ENCODE measurements around the gene EDN3. TPM values are rescaled to one million over a fixed set of nuclear protein-coding genes. Genes with fewer than 3 reads are reported as not detected.

Gene EDN3
- total and polyA plus RNA-seq, 2 of the 8 experiments (the other 6 are each of a cell fraction or from before 2014, with no cell fraction given) = 0.17 to 0.38 TPM

DNA sequence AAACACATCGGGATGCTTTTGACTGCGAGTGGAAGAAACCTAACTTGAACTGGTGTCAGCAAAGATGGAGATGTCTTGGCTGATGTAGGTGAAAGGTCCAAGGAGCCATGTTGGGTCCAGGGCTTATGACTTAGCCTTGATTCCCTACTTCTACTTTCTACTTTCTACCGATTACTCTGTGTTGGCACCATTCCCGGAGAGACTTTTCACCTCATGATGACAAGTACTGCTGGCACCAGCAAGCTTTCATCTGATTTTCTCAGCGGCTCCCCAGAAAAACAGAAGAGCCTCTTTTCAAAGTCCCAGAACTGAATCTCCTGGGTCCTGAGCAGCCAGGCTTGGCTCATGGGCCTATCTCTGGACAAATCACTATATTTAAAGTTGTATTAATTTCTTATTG is 4.9 kb upstream of the EDN3 start:
- H3K9me3 ChIP-seq (ENCODE audit: insufficient read depth in 2 of 2, low read depth in 1 of 2, low read length in 1 of 2) = no peaks in the 10 kb centered on the region
- H3K4me1 ChIP-seq (replicated peaks in 1 of 4; ENCODE audit: control insufficient read depth in 3 of 4, insufficient read depth in 4 of 4, low read length in 3 of 4) = no peaks in the 10 kb centered on the region; a peak in 1 of 7 replicates
- no peak overlapping the region for H4K8ac ChIP-seq (ENCODE audit: extremely low read depth, insufficient read depth, low read length)
- no peak overlapping the region for H3K56ac ChIP-seq (replicated peaks; ENCODE audit: insufficient read length, low read depth, low read length)
- no peak overlapping the region for H3K23ac ChIP-seq (ENCODE audit: insufficient read length)
- ChIA-PET CTCF (ENCODE audit: partially characterized antibody) (no interaction called here), POLR2A (ENCODE audit: partially characterized antibody) (no interaction called here)
- H3K14ac ChIP-seq (ENCODE audit: insufficient read length) = no peak overlapping the region
- no peaks in the 10 kb centered on the region for H3K79me2 ChIP-seq (ENCODE audit: control insufficient read depth in 1 of 2, insufficient read depth in 2 of 2, low read length in 2 of 2)
- H3K27me3 ChIP-seq (replicated peaks in 1 of 4; ENCODE audit: control insufficient read depth in 3 of 4, extremely low read depth in 1 of 4, insufficient read depth in 3 of 4, low read length in 3 of 4) = peaks cover 10 to 23% (median 21%) of the 10 kb centered on the region in 4 experiments
- WGBS, 2 experiments (ENCODE audit: extremely low coverage in 1 of 2, insufficient coverage in 1 of 2, insufficient read length in 1 of 2, insufficient replicate concordance in 2 of 2, low coverage in 1 of 2, low lambda C conversion rate in 2 of 2, missing lambda C conversion rate in 1 of 2) = 75% methylated on average over 5 of the region's 5 CpGs; no CpG with 5 or more reads in 1 of the 2 experiments
- H2BK5ac ChIP-seq (ENCODE audit: low read depth, low read length) = no peak overlapping the region
- H3K9ac ChIP-seq (replicated peaks in 1 of 4; ENCODE audit: extremely low read depth in 1 of 4, low read depth in 3 of 4, low read length in 3 of 4) = no peak overlapping the region
- no peak overlapping the region for H3K27ac ChIP-seq (ENCODE audit: low read depth, low read length)
- H2AK5ac ChIP-seq (ENCODE audit: low read depth, low read length) = no peak overlapping the region
- no peaks in the 10 kb centered on the region for H3K79me1 ChIP-seq (ENCODE audit: low read depth, low read length)
- H4K5ac ChIP-seq (ENCODE audit: insufficient read length, low read depth, low read length) = no peak overlapping the region
- DNase-seq (ENCODE audit: low read depth in 1 of 2, low spot score in 2 of 2) (no peak), FAIRE-seq (no peak)
- H2BK12ac ChIP-seq (ENCODE audit: low read depth, low read length) = no peak overlapping the region
- no peak overlapping the region for H3K4me2 ChIP-seq (ENCODE audit: insufficient read depth in 1 of 2, low read depth in 2 of 2, low read length in 2 of 2)
- no peak overlapping the region for H2BK20ac ChIP-seq (ENCODE audit: low read length)
- H3K18ac ChIP-seq (ENCODE audit: extremely low read depth, low read length) = no peak overlapping the region
- H2BK120ac ChIP-seq (replicated peaks; ENCODE audit: low read depth, low read length) = no peak overlapping the region
- no peak overlapping the region for H3K4ac ChIP-seq (replicated peaks; ENCODE audit: insufficient read length, low read depth, low read length)
- H4K20me1 ChIP-seq (replicated peaks in 1 of 2; ENCODE audit: control insufficient read depth in 1 of 2, insufficient read depth in 2 of 2, low read length in 2 of 2) = peaks cover 0 to 4% of the 10 kb centered on the region in 2 experiments
- H3K4me3 ChIP-seq (ENCODE audit: extremely low read depth in 1 of 4, insufficient read depth in 2 of 4, low read depth in 3 of 4, low read length in 4 of 4) = no peak overlapping the region
- H4K91ac ChIP-seq (replicated peaks; ENCODE audit: insufficient read length, low read length) = no peak overlapping the region
- peaks cover 3% of the 10 kb centered on the region; the same call in 1 of the 2 replicates for H3K23me2 ChIP-seq (ENCODE audit: low read depth, low read length)
- no peak overlapping the region for H2AFZ ChIP-seq (ENCODE audit: low read length)
- no peaks in the 10 kb centered on the region for H3K36me3 ChIP-seq (ENCODE audit: control insufficient read depth in 2 of 4, insufficient read depth in 4 of 4, low read length in 3 of 4)
- H2BK15ac ChIP-seq (ENCODE audit: low read length) = no peak overlapping the region
- no peak for TF ChIP-seq POLR2AphosphoS5 (IDR thresholded peaks at IDR 0.05; ENCODE audit: low read depth, low read length)
- TF ChIP-seq HDAC2 (IDR thresholded peaks at IDR 0.05; ENCODE audit: borderline replicate concordance in 1 of 2, low read depth in 2 of 2, low read length in 2 of 2) = no peak
- no peak for TF ChIP-seq HDAC6 (IDR thresholded peaks at IDR 0.05; ENCODE audit: low read depth, low read length)
- TF ChIP-seq BCL11A (IDR thresholded peaks at IDR 0.05; ENCODE audit: low read depth in 2 of 2, low read length in 2 of 2) = no peak
- no peak for TF ChIP-seq JUN (IDR thresholded peaks at IDR 0.05; ENCODE audit: low read depth, low read length)
- no peak for TF ChIP-seq CHD1 (IDR thresholded peaks at IDR 0.05; ENCODE audit: low read depth, low read length)
- TF ChIP-seq KDM4A (IDR thresholded peaks at IDR 0.05; ENCODE audit: low read depth, low read length, severe bottlenecking) = no peak
- no peak for TF ChIP-seq SIN3A (conservative IDR thresholded peaks at IDR 0.05 in 1 of 2, IDR thresholded peaks at IDR 0.05 in 1 of 2; ENCODE audit: low read depth in 1 of 2, low read length in 2 of 2)
- no peak for TF ChIP-seq GTF2F1 (IDR thresholded peaks at IDR 0.05; ENCODE audit: borderline replicate concordance, low read depth, low read length)
- TF ChIP-seq GABPA (IDR thresholded peaks at IDR 0.05; ENCODE audit: borderline replicate concordance, insufficient read depth, low read length) = no peak
- no peak for TF ChIP-seq FOSL1 (IDR thresholded peaks at IDR 0.05; ENCODE audit: insufficient read depth, low read depth, low read length)
- TF ChIP-seq CBX8 (IDR thresholded peaks at IDR 0.05; ENCODE audit: borderline replicate concordance, low read depth, low read length) = no peak
- TF ChIP-seq MAFK (IDR thresholded peaks at IDR 0.05; ENCODE audit: low read depth, low read length) = no peak
- TF ChIP-seq RNF2 (IDR thresholded peaks at IDR 0.05; ENCODE audit: borderline replicate concordance, low read depth, low read length, missing control alignments, poor library complexity, severe bottlenecking) = no peak
